GM18909 (cell line): ENCODE results near the gene LRRC49.
"Not testable (repeated sequence)": the region's sequence is repeated elsewhere in the genome, so short reads cannot be mapped to it uniquely, and the experiment has no call there.

Experiments used
- ATAC-seq: cut with Tn5 transposase; IDR thresholded peaks from one replicate; pipeline ENCODE4 v1.9.1; 2021; ENCODE audit warnings: mild to moderate bottlenecking; ENCODE audit not compliant: unreplicated experiment, poor library complexity

The LRRC49 gene

GRCh38 chr15:70863450-70864218 is 29.0 kb upstream of the LRRC49 start:
- no peak for ATAC-seq

DNA sequence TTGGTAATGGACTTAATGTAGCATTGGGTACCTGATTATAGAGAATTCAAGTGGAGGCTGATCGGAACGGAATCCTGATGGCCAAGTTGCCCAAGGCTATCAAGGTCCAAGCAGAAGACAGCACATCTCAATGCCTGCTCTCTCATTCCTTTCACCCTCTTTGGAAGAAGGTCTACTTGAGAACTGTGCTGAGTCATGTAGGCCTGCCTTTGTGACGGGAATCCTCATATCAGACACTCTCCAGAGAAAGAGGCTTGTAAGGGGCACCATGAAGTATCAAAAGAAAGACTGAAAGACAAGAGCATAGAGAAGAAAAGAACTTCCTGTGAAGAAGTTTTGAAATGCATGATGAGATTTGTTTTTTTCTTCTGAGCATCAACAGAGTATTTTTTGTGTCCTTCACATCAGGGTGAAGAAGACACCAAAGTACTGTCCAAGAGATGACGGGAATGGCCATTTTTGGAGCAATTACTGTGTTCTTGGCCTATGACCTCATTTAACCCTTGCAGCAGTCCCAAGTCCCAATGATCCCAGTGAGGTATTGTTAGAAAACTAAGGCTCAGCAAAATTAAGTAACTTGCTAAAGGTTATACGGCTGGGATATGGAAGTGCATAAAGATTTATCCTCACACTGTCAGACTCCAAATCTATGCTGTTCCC is 25.5 kb upstream of the LRRC49 start:
- ATAC-seq = no peak

DNA sequence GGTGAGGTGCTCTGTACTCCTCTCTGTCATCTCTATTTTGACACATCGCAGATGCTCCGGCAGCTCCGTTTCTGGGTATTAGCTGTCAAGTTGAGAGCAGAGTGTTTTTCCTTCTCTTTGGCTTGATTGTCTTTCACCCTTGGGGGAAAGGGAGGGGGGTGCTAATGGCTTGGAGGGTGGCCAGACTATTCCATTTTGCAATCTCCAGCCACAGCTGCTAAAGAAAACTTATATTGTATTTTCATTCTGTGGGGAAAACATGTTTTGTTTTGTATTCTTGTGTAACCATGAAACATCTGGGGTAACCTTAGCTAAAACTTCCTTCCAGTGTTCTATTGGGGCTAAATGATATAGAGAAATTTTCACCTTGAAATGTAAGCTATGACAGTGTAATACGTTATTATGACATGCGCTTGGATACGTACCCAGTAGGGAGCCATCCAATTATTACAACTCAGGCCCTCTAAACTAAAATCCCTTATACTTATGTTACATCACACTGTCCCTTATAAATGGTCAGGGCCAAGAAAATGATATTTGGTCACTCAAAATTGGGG is 24.6 kb upstream of the LRRC49 start:
- ATAC-seq = no peak

GRCh38 chr15:70869346-70869745 is 23.3 kb upstream of the LRRC49 start:
- ATAC-seq = no peak

DNA sequence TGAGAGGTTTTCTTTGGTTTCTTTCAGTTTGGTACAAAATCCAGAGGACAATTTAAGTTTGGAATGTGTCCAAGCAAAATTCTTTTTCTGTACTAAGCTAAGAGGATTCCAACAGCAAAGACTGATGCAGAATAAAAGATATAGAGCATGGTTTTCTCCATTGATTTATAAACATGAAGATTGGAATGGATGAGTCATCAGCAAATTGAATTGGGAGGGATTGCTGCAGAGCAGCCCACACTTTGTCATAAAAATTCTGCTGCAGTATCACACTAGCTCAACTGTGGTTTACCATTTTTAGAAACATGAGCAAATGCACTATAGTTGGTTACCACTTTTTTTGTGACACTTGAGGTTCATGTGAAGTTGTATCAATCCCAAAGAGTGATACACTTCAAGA is 22.6 kb upstream of the LRRC49 start:
- no peak for ATAC-seq

- ATAC-seq = not testable (repeated sequence)
Observed at GRCh38 chr15:70871490-70871889, 21.1 kb upstream of the LRRC49 start.

DNA sequence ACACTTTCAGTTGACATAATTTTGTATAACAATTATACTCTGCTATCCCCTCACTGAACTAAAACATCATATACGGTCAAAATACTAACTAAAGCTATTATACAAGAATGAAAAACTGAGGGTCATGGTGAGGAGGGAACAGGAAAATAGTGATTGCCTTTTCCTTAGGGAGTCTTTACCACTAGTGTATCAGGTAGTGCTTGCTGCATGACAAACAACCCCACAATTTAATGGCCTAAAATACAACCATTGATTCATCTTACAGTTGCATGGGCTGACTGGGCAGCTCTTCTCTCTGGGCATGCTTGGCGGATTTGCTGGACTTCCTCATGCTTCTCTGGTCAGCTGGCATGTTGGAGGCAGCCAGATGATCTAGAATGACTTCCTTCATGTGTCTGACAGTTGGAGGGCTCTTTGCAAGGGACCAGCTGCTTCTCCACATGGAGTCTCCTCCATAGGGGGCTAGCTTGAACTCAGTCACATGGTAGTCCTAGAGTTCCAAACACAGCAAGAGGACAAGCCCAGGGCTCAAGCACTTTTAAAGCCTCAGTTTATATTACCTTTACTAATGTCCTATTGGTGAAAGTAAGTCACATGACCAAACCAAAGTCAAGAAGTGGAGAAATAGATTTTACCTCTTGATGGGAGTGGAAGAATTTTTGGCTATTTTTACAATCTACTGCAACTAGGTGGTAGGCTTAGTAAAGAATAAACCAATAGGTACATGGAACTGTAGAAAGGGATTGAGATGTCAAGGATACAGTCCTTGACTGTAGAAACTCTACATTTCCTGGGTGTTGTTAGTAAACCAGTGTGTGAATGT is 19.2 kb upstream of the LRRC49 start:
- ATAC-seq = no peak

GRCh38 chr15:70875001-70875782 is 17.4 kb upstream of the LRRC49 start:
- ATAC-seq = no peak

- ATAC-seq = no peak
Observed at GRCh38 chr15:70876011-70876410, 16.6 kb upstream of the LRRC49 start.

DNA sequence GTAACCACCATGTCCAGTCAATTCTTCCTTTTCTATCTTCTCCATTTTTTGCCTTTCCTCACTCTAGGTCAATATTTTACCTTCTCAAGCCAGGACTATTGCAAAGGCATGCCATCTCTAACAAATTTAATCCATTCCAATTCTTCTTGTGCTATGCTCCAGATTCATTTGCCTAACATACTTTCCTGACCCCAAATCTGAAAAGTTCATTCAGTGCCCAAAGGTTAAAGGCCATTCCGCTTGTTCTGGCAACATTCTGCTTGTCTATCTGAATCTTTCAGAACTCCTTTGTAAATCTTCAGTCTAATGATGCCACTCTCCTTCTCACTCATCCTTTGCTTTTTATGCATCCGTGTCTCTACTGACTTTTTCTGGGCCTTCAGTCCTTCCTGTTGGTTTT is 15.9 kb upstream of the LRRC49 start:
- no peak for ATAC-seq

GRCh38 chr15:70879401-70879800 is 13.2 kb upstream of the LRRC49 start:
- ATAC-seq = no peak

DNA sequence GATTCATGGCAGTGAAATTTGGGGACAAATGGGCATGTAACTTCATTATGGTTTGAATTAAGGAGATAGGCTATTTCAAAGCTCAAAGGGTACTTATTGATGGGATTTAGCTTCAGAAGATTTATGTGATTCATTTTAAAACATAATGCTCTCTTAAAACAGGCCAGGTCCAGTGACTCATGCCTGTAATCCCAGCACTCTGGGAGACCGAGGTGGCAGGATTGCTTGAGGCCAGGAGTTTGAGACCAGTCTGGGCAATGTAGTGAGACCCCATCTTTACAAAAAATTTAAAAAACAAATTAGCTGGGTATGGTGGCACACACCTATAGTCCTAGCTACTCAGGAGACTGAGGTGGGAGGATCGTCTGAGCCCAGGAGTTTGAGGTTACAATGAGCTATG is 11.8 kb upstream of the LRRC49 start:
- no peak for ATAC-seq

DNA sequence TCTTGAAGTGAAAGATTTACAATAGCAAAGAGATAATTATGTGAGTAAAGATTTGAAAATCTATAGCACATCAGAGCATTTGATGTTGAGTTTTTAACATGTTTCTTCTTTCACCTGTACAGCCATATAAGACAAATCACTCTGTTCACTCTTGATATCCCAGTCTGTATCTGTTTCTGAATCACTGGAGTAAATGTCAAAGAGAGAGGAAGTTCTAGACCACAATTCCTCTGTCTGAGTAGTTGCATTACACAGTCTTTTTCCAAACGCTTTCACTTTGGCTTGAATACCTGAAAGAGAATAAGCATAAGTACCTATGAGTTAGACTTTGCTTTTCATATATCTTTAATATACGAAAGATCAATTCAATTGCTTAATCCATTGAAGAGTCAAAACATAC is 10.3 kb upstream of the LRRC49 start:
- no peak for ATAC-seq

GRCh38 chr15:70892912-70893560 is 410 bp downstream of the LRRC49 start:
- peak; percentile 26 for ATAC-seq

DNA sequence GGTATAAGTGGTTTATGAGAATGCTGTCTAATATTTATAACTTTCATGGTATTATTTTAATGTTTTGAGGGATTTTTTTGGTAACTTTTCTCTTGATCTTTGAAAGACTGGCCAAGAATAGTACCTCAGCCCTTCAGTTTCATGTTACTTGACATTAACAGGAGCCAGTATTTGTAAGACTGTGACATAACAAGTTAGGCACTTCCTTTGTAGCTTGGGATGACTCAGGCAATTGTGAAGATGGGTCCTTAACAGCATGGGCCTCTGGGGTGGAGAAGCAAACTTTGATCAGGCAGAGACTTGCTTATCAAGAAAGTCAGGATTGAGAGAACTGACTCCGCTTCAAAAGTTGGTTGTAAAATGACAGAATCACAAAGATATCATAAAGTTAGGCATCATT is 9.5 kb downstream of the LRRC49 start:
- no peak for ATAC-seq

GRCh38 chr15:70906842-70907241 is 14.2 kb downstream of the LRRC49 start:
- no peak for ATAC-seq

- no peak for ATAC-seq
Observed at GRCh38 chr15:70907784-70908471, 15.3 kb downstream of the LRRC49 start.

- ATAC-seq = no peak
Observed at GRCh38 chr15:70910958-70911357, 18.3 kb downstream of the LRRC49 start.

GRCh38 chr15:70912187-70912586 is 19.6 kb downstream of the LRRC49 start:
- no peak for ATAC-seq
